RPMI8226 (cell line): Measurements from ENCODE around the gene SKOR2.
A peak's percentile ranks its signal among the peaks of the same experiment; 100 is the strongest.
"Not testable (repeated sequence)": the region's sequence is repeated elsewhere in the genome, so short reads cannot be mapped to it uniquely, and the experiment has no call there.

Source experiments
- DNase-seq: peaks from one replicate; pipeline ENCODE4 v3.0.0-alpha.2; 2015

SKOR2 gene

GRCh38 chr18:47254341-47254939, 3.0 kb upstream of the SKOR2 start:
- peak; percentile 71 for DNase-seq

DNA sequence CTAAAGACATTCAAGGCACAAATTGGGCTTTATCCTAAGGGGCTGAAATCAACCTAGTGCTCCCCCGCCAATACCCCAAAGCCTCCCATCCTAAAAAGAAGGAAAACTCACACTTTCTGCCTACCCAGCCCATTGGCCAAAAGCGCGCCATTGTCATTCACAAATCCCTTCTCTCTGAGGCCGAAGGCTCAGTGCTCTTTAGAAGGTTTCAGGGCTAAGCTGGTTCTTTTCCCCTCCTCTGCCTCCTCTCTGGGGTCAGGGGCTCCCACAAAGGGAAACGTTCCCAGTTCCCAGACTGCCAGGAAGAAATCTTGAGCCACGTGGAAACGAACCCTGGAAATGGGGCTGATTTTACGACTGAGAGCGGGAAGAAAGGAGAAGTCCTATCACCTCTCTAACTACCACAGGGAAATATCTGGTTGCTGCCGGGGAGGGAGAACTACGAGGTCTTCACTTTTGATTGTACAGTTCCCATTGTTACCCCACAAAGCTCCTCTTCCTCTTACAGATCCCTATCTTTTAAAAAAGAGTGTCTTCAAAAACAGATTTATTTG, 1.7 kb upstream of the SKOR2 start:
- DNase-seq: no peak

- no peak for DNase-seq
These were observed 941 bp downstream of the SKOR2 start for GRCh38 chr18:47250391-47251046.

DNA sequence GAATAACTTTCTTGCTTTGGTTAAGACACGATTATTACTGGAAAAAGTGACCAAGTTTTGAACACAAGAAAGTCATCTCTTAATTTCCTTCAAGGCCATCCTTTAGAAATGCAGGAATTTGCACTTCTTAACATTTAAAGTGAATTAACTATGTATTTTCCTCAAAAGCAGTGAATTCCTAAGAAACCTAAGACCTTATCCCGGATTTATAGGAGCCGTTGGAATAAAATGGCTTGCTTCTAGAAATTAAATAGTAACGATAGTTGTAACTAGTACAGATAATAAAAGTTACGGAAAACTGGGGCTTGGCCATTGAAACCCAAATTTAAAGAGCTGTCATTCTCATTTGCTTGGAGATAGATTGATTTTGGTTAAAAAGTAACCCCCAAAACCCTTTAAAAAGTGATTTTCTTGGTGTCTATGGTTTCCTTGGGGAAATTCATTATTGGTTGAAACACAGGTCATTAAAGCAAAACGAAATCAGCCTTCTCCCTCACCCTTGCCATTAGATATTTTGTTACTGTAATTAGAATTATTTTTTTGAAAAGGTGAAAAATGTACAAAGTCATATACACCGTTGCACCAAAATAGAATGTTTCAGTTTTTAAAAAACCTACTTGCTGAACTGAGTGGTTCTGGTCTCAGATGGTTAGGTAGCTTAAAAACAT, 2.0 kb downstream of the SKOR2 start:
- no peak for DNase-seq

DNA sequence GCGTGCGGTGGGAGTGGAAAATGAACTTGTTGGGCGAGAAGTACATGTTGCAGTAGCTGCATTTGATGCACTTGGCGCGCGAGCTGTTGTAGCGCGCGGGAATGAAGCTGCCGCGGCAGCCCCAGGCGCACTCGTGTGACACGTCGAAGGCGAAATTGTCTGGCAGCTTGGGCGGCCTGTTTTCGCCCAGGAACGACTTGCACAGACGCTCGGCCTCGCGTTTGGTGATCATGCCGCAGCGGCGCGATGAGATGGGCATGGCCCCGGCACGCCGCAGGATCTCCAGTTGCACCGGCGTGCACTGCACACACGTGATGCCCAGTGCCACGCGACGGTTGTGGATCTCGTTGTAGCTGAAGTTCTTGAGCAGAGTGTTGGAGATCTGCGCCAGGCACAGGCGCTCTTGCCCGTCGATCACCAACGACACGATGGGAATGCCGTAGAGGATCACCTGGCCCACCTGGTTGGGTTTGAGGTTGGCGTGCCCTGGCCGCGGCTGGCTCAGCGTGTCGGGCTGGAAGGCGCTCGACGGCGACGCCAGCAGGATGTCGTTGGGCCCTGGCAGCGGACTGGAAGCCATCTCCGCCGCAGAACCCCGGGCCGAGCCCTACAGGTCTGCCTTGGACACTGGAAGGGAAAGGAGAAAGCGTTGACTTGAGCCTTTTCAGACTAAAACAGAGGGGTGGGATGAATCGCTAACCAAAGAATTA, 2.7 kb downstream of the SKOR2 start:
- no peak for DNase-seq

- no peak for DNase-seq
These were observed 3.3 kb downstream of the SKOR2 start for GRCh38 chr18:47248115-47248603.

DNA sequence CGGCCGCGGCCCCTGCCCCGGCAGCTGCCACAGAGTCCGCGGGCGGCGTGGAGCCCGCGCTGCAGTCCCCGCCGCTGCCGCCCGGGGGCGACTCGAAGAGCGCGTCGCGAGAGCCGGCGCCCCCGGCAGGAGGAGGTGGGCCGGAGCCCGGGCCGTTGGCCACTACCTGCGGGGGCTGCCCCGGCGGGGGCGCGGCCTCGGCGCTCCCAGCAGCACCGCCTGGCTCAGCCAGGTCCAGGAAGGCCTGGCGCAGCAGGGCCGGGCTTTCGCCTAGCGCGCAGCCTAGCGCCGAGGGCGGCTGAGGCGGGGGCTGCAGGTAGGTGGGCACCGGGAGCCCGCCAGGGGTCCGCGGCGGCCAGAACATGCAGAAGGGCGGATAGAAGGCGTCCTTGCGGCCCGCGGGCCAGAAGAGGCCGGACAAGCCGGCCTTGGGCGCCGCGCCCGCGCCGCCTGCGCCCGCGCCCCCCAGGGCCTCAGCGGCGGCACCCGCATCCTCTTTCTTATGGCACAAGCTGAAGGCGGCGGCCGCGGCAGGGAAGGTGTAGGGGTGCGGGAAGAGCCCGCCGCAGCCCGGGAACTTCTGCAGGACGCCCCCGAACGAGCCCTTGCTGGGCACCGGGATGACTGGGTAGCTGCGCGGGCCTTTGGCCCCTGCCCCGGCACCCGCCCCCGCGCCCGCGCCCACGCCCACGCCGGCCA, 3.9 kb downstream of the SKOR2 start:
- no peak for DNase-seq

GRCh38 chr18:47247036-47247415, 4.4 kb downstream of the SKOR2 start:
- DNase-seq: no peak

DNA sequence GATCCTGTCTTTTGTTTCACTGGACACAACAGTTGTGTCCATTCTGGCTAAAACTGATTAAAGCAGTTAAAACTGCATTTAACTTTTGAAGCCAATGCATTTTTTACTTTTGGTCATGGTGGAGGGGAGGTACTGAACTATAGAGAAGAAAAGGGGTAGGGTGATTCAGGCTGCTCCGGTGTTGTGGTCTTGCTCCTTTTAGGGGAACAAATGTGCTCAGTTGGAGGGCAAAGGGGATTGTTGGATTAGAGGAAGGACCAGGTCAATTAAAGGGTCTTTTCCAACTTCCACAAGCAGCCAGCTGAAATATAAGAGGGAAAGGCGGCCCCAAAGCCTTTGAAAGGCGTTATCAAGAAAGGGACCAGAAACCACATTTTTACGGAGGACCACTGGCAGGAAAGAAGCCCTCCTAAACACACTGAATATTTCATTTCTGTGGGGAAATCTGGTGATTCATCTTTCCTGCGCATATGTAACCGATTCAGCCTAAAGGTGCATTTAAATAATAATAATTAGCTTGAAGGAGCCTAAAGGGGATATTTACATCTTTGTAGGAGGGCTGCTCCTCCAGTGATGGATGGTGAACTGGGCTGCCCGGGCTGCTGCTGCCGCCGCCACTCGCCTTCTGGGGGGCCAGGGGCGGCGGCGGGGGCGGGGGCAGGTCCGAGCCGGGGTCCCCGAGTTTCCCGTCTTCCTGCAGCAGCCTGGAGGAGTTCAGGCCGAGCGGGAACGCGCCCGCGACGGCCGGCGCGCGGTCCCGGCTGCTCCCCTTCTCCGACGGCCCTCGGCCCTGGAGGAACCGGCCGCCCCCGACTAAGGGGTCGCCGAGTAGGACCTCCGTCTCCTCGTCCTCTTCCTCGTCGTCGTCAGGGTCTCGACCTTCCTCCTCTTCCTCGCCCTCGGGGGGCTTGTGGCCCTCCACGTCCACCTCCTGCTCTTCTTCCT, 5.2 kb downstream of the SKOR2 start:
- DNase-seq: no peak

DNA sequence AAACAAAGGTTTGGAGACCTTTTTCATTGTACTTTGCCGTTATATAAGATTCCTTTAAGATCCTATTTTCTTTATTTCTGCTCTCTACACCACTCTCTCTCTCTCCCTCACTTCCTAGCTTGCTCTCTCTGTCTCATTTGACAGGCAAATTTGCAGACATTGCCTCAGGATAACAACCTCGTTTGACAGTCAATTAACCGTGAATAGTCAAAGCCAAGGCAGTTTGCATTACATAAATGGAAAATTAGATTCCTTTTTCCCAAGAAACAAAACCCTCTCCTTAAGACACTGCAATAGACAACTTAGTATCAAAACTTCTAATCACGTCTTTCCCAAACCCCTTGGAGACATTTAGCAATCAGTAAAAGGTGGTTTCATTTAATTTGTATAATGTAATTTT, 7.4 kb downstream of the SKOR2 start:
- no peak for DNase-seq

DNA sequence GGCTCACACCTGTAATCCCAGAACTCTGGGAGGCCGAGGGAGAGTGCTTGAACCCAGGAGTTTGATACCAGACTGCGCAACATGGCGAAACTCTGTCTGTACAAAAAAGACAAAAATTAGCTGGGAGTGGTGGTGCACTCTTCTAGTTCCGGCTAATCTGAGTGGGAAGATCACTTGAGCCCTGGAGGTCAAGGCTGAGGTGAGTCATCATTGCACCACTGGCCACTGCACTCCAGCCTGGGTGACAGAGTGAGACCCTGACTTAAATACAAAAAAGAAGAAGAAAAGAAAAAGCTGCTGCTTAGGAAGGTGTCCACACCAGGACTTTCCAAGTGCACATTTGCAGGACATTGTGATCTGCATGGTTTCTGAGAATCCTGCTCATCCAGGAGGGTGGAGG, 16.4 kb downstream of the SKOR2 start:
- no peak for DNase-seq

- DNase-seq: no peak
These were observed 24.8 kb downstream of the SKOR2 start for GRCh38 chr18:47226660-47227059.

DNA sequence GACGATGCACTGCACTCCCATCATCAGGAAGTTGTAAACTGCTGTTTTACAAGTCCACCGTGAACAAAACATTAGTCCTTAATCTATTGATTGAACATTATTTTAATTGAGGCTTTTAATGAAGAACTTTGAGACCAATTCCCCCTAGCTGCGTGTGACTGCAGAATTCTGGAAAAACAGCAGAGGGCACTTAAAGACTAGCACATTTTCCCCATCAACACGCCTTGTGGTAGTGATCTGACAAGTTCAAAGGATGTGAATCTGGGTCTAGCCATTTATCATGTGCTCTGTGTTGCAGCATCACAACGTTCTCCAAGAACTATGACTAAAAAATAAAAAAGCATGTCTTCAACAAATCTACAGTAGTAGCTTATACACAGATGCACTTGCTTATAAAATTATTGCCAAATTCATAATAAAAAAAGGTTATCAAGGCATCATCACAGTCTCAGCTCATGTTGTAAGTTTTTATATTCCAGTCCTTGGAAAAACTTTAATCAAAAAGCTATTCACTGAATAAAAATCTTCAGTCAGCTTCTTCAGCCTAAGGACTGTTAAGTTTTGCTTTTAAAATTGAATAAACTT, 35.8 kb downstream of the SKOR2 start:
- peak; percentile 51 for DNase-seq

DNA sequence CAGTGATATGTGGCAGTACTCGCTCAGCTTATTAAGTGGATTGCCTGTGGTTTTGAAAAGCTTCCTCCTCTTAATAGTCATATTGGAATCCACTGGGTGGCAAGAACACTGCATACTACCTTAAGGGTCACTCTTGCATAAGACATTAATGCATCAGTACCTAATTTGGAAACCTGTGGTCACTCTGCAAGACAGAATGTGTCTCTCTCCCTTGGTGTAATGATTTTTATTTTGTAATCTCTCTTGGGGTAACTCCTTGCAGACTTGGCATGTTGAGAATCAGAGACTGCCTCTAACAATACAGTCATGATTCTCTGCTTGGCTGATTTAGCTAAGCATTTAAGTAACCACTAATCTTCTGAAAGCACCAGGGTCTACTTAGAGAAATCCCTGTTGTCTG, 42.3 kb downstream of the SKOR2 start:
- no peak for DNase-seq

- DNase-seq: no peak
These were observed 44.4 kb downstream of the SKOR2 start for GRCh38 chr18:47206945-47207637.

DNA sequence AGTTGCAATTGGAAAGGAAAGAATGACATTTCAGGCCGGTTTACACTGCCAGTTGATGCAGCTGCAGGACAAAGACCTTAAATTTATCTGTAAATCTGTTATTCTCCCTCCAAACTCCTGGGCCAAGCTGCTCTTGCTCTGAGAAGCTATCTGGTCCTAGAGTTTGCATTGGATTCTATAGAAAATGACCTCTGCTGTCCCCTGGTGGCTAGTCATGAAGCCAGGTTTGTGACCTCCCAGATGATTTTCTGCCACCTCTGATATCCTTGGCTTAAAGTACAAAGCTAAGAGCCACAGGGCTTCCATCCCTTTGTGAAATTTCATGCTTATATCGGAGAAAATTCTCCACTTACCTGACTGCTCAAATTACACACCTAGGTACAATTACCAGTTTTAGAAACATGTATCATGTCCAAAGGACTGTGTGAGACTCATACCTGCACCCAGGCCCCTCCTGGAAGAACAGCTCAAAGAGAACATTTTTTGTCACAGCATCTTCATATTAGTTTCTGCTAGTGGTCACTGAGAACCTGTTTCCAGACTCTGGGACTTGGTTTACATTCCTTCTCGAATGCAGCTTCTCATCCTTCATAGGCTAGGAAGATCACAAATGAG, 46.4 kb downstream of the SKOR2 start:
- peak; percentile 60 for DNase-seq

DNA sequence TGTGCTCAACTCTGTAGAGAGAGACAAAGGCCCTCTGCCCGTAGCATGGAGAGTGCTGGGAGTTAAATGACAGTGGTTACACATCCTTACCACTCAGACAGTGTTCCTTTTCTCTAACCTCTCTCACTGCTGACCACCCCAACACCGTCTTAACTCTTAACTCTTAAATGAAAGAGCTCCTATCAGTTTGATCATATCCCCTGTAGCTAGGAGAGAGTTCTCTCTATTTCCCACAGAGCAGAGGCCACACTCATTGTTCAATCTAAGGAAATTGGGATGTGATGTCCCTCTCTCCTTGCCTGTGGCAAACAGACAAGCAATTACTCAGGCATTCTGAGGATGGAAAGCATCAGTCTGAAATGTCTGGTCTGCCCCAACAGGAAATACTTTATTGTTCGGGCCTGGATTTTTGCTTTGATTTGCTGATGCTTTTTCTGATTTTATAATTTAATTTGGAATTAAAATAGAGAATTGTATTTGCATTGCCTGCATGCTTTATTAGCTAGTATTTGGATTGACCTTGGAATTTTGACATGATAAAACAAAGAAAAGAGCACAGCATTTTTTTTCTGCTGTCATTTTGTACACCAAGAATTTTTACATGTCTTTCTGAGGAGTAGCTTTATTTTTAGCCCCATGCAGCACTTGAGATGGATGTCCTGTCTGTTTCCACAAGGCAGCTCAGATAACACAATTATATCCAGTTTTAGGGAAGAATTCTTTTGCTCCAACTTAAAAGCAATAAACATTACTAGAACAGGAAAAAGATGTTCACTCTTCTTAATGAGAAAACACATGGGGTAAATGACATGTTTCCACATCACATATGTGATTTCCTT, 47.6 kb downstream of the SKOR2 start:
- DNase-seq: no peak

DNA sequence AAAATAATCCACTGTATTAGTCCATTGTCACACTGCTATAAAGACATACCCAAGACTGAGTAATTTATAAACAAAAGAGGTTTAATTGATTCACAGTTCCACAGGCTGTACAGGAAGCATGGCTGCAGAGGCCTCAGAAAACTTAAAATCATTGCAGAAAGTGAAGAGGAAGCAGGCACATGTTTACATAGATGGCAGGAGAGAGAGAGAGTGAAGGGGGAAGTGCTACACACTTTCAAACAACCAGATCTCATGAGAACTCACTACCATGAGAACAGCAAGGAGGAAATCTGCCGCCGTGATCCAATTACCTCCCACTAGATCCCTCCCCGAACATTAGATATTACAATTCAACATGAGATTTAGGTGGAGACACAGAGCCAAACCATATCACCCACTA, 55.5 kb downstream of the SKOR2 start:
- DNase-seq: not testable (repeated sequence)

- DNase-seq: no peak
These were observed 59.5 kb downstream of the SKOR2 start for GRCh38 chr18:47191961-47192360.
